Thyroid gland (tissue), 4 donors: ENCODE measurements around the gene EDDM13.

Experiments
- POLR2A ChIP-seq, 2 donors: fragments of 450-650 bp; IDR thresholded peaks; one replicate each; pipeline ENCODE4 v1.6.1; 2017; ENCODE audit warnings: antibody characterized with exemption in 2 of 2, mild to moderate bottlenecking in 2 of 2, moderate library complexity in 1 of 2
- TF ChIP-seq, protein P1 (sequence below), 6 experiments: fragments of 200-600 bp in 3 of 6; fragments of 450-650 bp in 3 of 6; sonication (generic) in 3 of 6; IDR thresholded peaks; one replicate each; pipeline ENCODE4 v1.5.1; 2016 to 2019; ENCODE audit warnings: antibody characterized with exemption in 6 of 6, mild to moderate bottlenecking in 2 of 6, inconsistent platforms in 1 of 6, moderate library complexity in 1 of 6

DNA sequence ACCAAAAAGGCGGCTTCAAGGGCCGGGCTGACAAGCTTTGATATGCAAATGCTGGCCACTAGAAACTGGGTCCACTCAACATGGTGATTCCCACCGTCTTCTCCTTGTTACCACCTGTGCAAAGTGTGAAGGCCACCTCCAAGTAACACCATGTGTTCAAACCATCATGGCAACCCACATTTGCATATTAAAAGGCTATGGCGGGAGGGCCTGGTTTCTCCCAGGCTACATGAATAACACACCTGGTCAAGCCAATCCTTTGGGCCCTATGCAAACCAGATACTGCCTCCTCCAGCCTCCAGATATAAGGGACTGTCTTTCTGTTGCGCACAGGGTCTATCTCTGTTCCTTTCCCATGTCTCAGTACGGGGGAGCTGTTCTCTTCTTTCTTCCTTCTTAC is 78.7 kb downstream of the EDDM13 start:
- TF ChIP-seq, protein P1, sequence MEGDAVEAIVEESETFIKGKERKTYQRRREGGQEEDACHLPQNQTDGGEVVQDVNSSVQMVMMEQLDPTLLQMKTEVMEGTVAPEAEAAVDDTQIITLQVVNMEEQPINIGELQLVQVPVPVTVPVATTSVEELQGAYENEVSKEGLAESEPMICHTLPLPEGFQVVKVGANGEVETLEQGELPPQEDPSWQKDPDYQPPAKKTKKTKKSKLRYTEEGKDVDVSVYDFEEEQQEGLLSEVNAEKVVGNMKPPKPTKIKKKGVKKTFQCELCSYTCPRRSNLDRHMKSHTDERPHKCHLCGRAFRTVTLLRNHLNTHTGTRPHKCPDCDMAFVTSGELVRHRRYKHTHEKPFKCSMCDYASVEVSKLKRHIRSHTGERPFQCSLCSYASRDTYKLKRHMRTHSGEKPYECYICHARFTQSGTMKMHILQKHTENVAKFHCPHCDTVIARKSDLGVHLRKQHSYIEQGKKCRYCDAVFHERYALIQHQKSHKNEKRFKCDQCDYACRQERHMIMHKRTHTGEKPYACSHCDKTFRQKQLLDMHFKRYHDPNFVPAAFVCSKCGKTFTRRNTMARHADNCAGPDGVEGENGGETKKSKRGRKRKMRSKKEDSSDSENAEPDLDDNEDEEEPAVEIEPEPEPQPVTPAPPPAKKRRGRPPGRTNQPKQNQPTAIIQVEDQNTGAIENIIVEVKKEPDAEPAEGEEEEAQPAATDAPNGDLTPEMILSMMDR (IDR thresholded peaks at IDR 0.05): no peak
- TF ChIP-seq POLR2A (IDR thresholded peaks at IDR 0.05): no peak
